NCI-H748 (cell line): ENCODE measurements around the gene SLC16A11.

Experiments used
- DNase-seq: peaks from one replicate; lab custom pipeline; 2025; ENCODE audit not compliant: unreplicated experiment; lab: John Stamatoyannopoulos, UW

SLC16A11 gene

GRCh38 chr17:7027335-7027734, 16.6 kb downstream of the SLC16A11 start:
- no peak for DNase-seq

DNA sequence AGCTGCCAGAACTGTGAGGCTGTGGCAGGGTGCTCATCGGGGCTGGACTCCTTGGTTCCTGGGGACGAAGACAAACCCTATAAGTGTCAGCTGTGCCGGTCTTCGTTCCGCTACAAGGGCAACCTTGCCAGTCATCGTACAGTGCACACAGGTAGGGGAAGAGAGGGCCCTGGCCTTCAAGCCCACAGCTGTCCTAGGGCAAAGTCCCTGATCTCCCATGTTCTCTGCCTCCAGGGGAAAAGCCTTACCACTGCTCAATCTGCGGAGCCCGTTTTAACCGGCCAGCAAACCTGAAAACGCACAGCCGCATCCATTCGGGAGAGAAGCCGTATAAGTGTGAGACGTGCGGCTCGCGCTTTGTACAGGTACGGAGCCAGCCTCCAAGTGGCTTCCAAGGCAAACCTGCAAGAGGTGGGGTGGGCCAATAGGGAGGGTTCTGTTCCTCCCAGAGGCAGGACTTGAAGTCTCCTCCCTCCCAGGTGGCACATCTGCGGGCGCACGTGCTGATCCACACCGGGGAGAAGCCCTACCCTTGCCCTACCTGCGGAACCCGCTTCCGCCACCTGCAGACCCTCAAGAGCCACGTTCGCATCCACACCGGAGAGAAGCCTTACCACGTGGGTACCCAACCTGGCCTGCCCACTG, 17.3 kb downstream of the SLC16A11 start:
- no peak for DNase-seq

DNA sequence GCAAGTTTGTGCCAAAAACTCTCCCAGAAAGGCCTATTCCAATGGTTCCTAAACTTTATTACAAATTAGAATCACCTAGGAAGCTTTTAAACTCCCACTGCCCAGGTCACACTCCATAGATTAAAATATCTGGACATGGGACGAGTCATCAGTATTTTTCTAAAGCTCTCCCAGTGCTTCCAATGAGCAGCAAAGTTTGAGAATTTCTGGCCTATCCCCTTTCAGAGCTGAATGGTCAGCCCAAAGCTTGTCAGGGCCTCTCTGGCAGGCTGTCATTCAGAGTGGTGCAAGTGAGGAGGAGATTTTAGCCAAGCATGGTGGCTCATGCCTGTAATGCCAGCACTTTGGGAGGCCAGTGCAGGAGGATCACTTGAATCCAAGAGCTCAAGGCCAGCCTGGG, 18.6 kb downstream of the SLC16A11 start:
- no peak for DNase-seq

DNA sequence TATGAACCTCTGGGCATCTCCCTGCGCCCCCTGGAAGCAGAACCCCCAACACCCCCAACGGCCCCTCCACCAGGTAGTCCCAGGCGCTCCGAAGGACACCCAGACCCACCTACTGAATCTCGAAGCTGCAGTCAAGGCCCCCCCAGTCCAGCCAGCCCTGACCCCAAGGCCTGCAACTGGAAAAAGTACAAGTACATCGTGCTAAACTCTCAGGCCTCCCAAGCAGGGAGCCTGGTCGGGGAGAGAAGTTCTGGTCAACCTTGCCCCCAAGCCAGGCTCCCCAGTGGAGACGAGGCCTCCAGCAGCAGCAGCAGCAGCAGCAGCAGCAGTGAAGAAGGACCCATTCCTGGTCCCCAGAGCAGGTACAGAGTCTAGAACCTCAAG, 19.5 kb downstream of the SLC16A11 start:
- no peak for DNase-seq

- DNase-seq = no peak
These were observed 20.1 kb downstream of the SLC16A11 start for GRCh38 chr17:7023576-7024401.

DNA sequence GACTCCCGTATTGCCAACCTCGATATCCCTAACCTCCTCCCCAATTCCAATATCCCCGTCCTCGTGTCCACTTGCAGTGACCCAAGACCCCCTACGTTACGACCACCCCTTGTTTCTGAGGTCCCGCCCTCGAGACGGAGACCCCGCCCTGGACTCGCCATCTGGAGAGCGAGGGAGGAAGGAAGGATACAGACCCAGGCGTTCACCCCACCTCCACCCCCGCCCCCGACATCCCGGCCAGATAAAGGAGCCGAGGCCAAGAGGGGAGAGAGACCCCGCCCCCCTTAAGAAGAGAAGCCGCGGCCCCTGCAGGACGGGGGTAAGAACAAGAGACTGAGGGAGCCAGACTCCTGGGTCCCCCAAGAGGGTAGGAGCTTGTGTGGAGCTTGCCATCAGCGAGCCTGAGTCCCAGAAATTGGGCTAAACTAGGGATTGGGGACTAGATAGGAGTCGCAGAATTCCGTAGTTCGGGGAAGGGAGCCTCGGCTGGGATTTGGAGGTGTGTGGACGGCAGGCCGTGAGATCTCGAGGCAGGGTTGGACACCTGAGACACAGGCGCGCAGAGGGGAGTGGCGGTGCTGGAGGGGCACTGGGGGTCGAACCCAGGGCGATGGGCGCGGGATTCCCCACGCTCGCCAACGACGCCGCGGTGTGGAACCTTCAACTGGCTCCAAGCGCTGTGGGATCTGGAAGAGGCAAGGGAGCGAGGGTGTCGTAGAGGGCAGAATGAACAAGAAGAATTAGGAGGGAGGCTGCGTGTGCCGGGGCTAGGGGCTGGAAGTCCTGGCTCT, 20.9 kb downstream of the SLC16A11 start, which contains the start of gene BCL6B:
TSS of gene BCL6B (plus strand) at position 270 of the 791 bp plus-strand sequence. CDS start 622 bp downstream, outside the sequence.
- DNase-seq = no peak

- DNase-seq = peak; percentile 84
These were observed 21.7 kb downstream of the SLC16A11 start for GRCh38 chr17:7021993-7022778.

DNA sequence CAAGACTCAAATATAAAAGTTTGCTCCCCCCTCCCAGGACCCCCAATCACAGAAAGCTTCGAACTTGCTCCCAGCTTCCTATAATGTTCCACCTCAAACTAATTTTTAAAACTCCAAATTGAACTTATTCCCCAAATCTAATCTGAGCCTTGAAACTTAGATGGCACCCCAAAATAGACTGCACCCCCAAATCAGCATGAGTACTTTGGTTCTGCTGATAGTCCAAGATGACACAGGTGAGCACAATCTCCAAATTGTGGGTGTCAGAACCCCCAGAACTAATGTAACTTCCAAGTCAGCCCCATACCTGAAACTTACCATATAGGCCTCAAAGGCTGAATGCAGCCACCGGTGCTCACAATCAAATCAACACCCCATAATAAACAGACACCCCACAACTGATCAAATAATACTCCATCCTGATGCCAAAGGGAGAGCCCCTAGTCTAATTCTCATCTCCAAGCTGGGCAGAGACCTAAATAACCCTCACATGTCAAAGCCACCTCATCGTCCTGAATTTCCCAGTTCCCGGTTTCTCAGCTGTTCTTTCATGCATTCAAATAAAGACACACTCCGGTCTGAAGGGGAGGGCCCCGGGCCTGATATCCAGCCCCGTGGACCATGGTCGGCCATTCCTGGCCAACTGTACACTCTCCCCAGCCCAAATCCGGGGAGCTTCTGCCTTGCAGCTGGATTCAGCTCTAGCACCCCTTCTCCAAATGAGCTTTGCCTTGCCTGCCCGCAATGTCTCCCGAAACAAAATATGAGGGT, 22.8 kb downstream of the SLC16A11 start:
- DNase-seq = no peak

DNA sequence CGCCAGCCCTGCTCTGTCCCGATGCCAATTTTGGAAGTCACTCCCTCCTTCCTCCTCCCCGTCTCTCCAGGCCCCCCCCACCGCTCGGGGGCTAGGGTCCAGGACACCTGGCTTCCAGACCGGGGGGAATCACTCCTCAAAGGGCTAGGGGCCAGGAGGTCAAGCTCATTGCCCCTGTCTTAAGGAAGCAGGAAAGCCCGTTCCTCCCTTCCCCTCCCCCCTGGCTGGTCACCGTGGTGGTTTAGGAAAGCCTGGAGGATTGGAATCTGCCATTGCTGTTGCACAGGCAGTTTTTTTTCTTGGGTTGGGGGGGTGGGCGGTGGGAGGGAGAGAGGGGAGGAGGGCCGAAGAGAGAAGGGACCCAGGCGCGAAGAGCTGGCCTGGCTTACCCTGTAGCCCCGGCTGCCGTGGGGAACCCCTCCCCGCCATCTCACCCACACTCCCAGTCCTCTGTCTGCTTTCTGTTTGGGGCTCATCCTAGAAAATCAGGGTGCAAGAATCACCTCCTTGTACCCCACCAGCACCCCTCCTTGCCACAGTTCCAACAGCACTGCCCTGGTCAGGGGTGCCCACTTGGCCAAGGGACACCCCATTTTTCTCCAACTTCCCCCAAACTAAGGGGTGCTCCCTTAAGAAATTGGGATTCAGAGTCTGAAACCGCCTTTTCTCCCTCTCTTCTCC, 23.9 kb downstream of the SLC16A11 start:
- DNase-seq = peak; percentile 71

- DNase-seq = no peak
These were observed 24.5 kb downstream of the SLC16A11 start for GRCh38 chr17:7019367-7019766.

DNA sequence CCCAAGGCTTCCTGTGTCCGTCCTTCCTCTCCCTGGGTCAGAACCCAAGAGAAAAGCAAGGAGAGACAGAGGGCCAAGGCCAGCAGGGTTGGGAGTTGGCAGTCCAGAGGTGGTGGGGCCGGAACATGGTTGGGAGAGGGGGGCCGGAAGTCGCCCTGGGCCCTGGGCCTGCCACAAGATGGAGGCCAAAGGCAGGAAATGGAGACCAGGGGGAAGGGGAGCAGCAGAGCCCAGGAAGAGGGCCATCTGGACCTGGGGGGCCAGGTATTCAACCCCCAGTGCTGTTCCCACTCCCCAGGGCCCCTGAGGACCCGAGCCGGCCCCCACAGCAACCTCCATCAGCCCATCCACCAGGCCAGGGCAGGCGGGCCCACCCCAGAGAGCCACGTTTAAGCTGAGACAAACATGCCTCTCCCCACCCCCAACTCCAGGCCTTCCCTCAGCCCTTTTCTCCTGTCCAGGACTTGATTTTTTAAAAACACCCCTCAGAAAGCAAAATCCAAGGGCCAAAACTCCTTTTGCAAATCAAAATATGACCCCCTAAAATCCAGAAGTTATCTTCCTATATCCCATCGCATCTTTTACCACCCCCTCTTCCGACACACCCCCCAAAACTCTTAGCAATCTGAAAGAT, 25.4 kb downstream of the SLC16A11 start:
- DNase-seq = no peak

DNA sequence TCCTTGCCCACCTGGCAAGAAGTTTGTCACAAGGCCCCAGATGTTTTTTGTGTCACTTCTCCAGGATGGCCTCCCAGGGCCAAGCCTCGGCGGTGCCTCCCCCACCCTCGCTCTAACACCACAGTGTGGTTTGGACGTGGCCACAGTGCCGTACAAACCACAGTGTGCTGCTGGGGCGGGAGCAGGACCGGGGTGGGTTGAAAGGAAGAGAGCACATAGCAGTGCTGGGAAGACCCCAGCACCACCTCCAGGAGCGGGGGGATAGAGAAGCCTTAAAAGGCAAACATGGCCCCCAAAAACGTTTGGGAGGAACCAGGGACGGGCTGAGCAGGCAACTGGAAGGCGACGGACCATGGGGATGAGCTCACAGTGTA, 26.1 kb downstream of the SLC16A11 start:
- DNase-seq = no peak

GRCh38 chr17:7016886-7017826, 26.7 kb downstream of the SLC16A11 start:
- DNase-seq = no peak

DNA sequence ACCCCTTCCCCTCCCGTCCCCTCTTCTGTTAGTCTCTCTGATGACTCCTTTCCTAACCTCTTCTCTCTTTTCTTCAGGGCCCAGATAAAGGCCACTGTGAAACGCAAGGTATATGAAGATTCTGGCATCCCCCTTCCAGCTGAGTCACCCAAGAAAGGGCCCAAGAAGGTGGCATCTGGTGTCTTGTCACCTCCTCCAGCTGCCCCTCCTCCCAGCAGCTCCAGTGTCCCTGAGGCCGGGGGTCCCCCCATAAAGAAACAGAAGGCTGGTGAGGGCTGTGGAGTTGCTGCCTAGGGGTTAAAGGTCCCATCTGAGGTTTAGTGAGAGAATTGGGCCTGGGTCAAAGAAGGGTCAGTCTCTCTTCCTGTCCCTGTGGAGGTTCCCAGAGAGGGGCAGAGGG, 27.5 kb downstream of the SLC16A11 start:
- no peak for DNase-seq

DNA sequence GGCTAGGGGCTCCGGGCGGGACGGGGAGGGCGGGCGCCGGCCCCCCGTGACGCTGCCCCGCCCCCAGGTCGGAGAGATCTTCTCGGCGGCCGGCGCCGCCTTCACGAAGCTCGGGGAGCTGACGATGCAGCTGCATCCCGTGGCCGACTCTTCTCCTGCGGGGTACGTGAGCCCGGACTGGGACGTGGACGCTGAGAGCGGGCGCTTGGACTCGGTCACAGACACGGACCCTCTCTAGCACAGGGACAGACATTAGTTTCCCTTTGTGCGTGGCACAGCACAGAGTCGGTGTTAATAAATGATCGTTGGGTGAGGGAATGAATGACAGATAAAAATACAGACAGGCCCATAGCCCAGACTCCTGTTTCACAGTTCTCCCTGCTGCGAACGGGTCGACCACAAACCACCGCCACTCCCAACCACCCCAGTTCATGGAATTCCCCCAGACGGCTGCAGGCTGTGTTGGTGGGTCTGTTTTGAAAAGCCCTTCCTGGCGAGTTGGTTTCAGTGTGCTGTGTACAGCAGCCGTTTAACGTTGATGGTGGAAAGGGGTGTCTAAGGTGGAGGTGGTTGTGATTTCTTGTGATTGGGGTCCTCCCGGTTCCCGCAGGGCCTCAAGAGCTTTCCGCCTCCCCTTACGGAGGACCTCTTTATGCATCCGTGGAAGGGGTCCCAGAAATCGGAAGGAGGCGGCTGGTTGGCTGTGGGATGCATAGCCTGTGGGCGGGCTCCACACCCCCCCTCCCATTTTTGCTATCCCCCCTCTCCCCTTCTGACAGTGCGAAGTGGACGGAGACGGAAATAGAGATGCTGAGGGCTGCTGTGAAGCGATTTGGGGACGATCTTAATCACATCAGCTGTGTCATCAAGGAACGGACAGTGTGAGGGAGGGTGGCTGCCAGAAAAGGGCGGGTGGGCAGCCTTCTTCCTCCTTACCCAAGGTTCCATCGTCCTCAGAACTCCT, 28.6 kb downstream of the SLC16A11 start:
- DNase-seq = peak; percentile 67

DNA sequence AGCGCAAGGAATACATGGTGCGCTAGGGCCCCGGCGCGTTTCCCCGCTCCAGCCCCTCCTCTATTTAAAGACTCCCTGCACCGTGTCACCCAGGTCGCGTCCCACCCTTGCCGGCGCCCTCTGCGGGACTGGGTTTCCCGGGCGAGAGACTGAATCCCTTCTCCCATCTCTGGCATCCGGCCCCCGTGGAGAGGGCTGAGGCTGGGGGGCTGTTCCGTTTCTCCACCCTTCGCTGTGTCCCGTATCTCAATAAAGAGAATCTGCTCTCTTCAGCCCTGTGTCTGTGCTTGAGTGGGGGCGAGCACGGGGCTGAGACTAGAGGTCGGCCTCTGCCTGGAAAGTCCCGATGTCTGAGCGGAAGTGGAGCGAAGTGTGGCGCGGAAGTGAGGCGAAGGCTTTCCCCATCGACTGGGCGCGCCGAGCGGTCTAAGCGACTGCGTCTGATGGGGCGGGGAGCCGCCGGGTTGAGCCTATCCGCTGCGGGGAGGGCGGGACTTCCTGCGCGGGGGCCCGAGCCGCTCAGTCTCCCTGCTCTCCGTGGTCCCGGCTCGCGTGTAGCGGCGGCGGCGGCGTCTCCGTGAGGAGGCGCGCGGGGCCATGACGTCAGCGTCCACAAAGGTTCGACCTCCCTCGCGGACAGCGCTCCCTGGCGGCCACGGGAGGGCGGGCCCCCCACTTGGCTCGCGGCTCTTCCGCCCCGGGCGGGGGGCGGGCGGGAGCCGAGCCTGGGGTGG, 29.5 kb downstream of the SLC16A11 start:
- peak; percentile 99 for DNase-seq
